Cardiac muscle cell (in vitro differentiated cells and primary cell): ENCODE measurements around the gene NFYB. TPM values are rescaled to one million over a fixed set of nuclear protein-coding genes. Genes with fewer than 3 reads are reported as not detected.

Source experiments
- DNase-seq, 2 donors: peaks; one replicate each; pipeline versions ENCODE4 v3.0.0 to v3.0.0-alpha.2; 2010 to 2017; ENCODE audit warnings: low read depth in 1 of 2, low spot score in 1 of 2
- H3K27ac ChIP-seq: fragments of 200-600 bp; sonication (generic); 2 replicates; pipeline ENCODE4 v1.5.1; 2016
- H3K27me3 ChIP-seq: fragments of 200-600 bp; sonication (generic); 2 replicates; pipeline ENCODE4 v1.6.0; 2016; ENCODE audit warnings: control low read depth
- H3K36me3 ChIP-seq: fragments of 200-600 bp; sonication (generic); 2 replicates; pipeline ENCODE4 v1.5.1; 2016; ENCODE audit warnings: control low read depth
- H3K4me1 ChIP-seq: fragments of 200-600 bp; sonication (generic); 2 replicates; pipeline ENCODE4 v1.8.1; 2017; ENCODE audit warnings: low read depth, mild to moderate bottlenecking, mixed run types
- H3K4me3 ChIP-seq: fragments of 200-600 bp; sonication (generic); 2 replicates; pipeline ENCODE4 v1.5.1; 2016; ENCODE audit warnings: mild to moderate bottlenecking
- H3K9me3 ChIP-seq: fragments of 200-600 bp; sonication (generic); 2 replicates; pipeline ENCODE4 v1.5.1; 2017; ENCODE audit warnings: low read depth, mild to moderate bottlenecking, control low read depth
- CTCF ChIP-seq: IDR thresholded peaks from 2 replicates; pipeline ENCODE4 v1.5.1; 2012; ENCODE audit warnings: low read depth, mild to moderate bottlenecking, low read length
- polyA plus RNA-seq: library from polyadenylated mRNA; unstranded; fragments of >200 nt; fragmentation: Nextera tagmentation; extraction: Ambion mirVana; gene quantifications from 2 replicates; pipeline ENCODE4 v1.2.1, GENCODE V29; 2016
- total RNA-seq: library from RNA; depleted of rRNA; stranded (reverse); fragments of >200 nt; gene quantifications from 2 replicates; pipeline ENCODE4 v1.2.3, GENCODE V29; 2016

NFYB gene
- total and polyA plus RNA-seq, 2 experiments from 2014 or later, result 115 to 150 TPM

- H3K9me3 ChIP-seq, result no peaks in the 10 kb centered on the region
- H3K27me3 ChIP-seq, result no peaks in the 10 kb centered on the region
- no peak overlapping the region for H3K27ac ChIP-seq
- no peak overlapping the region for H3K4me3 ChIP-seq
- DNase-seq, result no peak
- H3K36me3 ChIP-seq, result no peaks in the 10 kb centered on the region
- H3K4me1 ChIP-seq, result peaks cover 6% of the 10 kb centered on the region
- no peak for TF ChIP-seq CTCF
Measured at GRCh38 chr12:104172570-104172947, 34.5 kb upstream of the NFYB start.

- H3K4me1 ChIP-seq, result peaks cover 6% of the 10 kb centered on the region
- no peaks in the 10 kb centered on the region for H3K27me3 ChIP-seq
- no peak overlapping the region for H3K4me3 ChIP-seq
- peak in 1 of 2 donors; percentile 28 for DNase-seq
- peak overlapping the region; percentile 37 for H3K27ac ChIP-seq
- H3K36me3 ChIP-seq, result no peaks in the 10 kb centered on the region
- H3K9me3 ChIP-seq, result no peaks in the 10 kb centered on the region
- TF ChIP-seq CTCF, result no peak
Measured at GRCh38 chr12:104171785-104172569, 34.0 kb upstream of the NFYB start.

- Histone ChIP-seq H3K9me3 (no peaks in the 10 kb centered on the region), H3K36me3 (no peaks in the 10 kb centered on the region), H3K27ac (no peak overlapping the region), H3K27me3 (no peaks in the 10 kb centered on the region), H3K4me3 (no peak overlapping the region), H3K4me1 (peaks cover 6% of the 10 kb centered on the region)
- DNase-seq, result no peak
- no peak for TF ChIP-seq CTCF
Measured at GRCh38 chr12:104168596-104168995, 30.6 kb upstream of the NFYB start.

- Histone ChIP-seq H3K4me3 (no peak overlapping the region), H3K27ac (no peak overlapping the region), H3K27me3 (no peaks in the 10 kb centered on the region), H3K9me3 (no peaks in the 10 kb centered on the region), H3K36me3 (no peaks in the 10 kb centered on the region), H3K4me1 (peaks cover 6% of the 10 kb centered on the region)
- TF ChIP-seq CTCF, result no peak
- DNase-seq, result no peak
Measured at GRCh38 chr12:104167519-104168458, 29.8 kb upstream of the NFYB start.

GRCh38 chr12:104166465-104166864 lies 28.5 kb upstream of the NFYB start:
- no peaks in the 10 kb centered on the region for H3K27me3 ChIP-seq
- no peak overlapping the region for H3K27ac ChIP-seq
- H3K36me3 ChIP-seq, result no peaks in the 10 kb centered on the region
- peak; percentile 33 for TF ChIP-seq CTCF
- H3K4me1 ChIP-seq, result peaks cover 4% of the 10 kb centered on the region
- no peak overlapping the region for H3K4me3 ChIP-seq
- peak in 1 of 2 donors; percentile 82 for DNase-seq
- no peaks in the 10 kb centered on the region for H3K9me3 ChIP-seq
